ENCODE measurements around the gene HLA-DQB1. TPM values are rescaled to one million over a fixed set of nuclear protein-coding genes. Genes with fewer than 3 reads are reported as not detected.

HLA-DQB1 gene
- total and polyA plus RNA-seq, 2 of the 13 experiments (the other 11 are each of a cell fraction or from before 2014, with no cell fraction given), result not detected

DNA sequence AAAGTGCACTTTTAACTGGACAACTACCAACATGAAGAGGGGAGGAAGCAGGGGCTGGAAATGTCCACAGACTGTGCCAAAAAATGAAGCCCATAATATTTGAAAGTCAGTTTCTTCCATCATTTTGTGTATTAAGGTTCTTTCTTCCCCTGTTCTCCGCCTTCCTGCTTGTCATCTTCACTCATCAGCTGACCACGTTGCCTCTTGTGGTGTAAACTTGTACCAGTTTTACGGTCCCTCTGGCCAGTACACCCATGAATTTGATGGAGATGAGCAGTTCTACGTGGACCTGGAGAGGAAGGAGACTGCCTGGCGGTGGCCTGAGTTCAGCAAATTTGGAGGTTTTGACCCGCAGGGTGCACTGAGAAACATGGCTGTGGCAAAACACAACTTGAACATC is 25.3 kb downstream of the HLA-DQB1 start (continued):
- TF ChIP-seq FOXA1 (IDR thresholded peaks at IDR 0.05) (no peak), FOXA1 (CRISPR knock-in tag; IDR thresholded peaks at IDR 0.05) (no peak), ETV6 (CRISPR knock-in tag; conservative IDR thresholded peaks at IDR 0.05) (no peak)

GRCh38 chr6:32639440-32640394 is 26.7 kb downstream of the HLA-DQB1 start:
- no peak overlapping the region for H2AFZ ChIP-seq (ENCODE audit: low read length)
- H3K4me3 ChIP-seq (replicated peaks in 1 of 3; ENCODE audit: insufficient read depth in 1 of 3, low read depth in 2 of 3, low read length in 3 of 3), result no peak overlapping the region
- WGBS (ENCODE audit: low lambda C conversion rate), result 2% methylated on average over 8 of the region's 8 CpGs
- no peak for DNase-seq (ENCODE audit: low spot score)
- H3K36me3 ChIP-seq (replicated peaks in 1 of 2; ENCODE audit: control insufficient read depth in 1 of 2, insufficient read depth in 2 of 2, low read length in 2 of 2), result no peaks in the 10 kb centered on the region
- POLR2A ChIA-PET, result no interaction called here
- no peak for FAIRE-seq
- CTCF ChIA-PET (ENCODE audit: low intra/inter-chr PET ratio, low total read pairs), result no interaction called here
- in situ Hi-C loops (cut with HindIII; ENCODE audit: extremely low pct_ligation_motif_present, low pct_unique_long_range_greater_than_20kb) (no loop called here), intact Hi-C loops (cut with micrococcal nuclease; ENCODE audit: unreplicated experiment) (no loop called here)
- no peak overlapping the region for H3K27ac ChIP-seq (ENCODE audit: extremely low read length, insufficient read depth, low read length)
- peaks cover 2 to 9% of the 10 kb centered on the region in 2 experiments; a peak in 3 of 5 replicates for H3K27me3 ChIP-seq (ENCODE audit: control insufficient read depth in 1 of 2, insufficient read depth in 2 of 2, low read length in 2 of 2)
- H3K9me3 ChIP-seq (ENCODE audit: low read length), result no peaks in the 10 kb centered on the region
- no TSS peak for BruUV-seq (replicated peaks)
- no peak overlapping the region for H3K9ac ChIP-seq (ENCODE audit: insufficient read depth, low read depth, low read length)
- no peaks in the 10 kb centered on the region for H3K4me1 ChIP-seq (ENCODE audit: insufficient read depth, low read length)
- no peak overlapping the region for H3K4me2 ChIP-seq (ENCODE audit: low read depth, low read length)
- no peaks in the 10 kb centered on the region for H4K20me1 ChIP-seq (ENCODE audit: insufficient read depth, low read length)
- no peak for ATAC-seq
- no peaks in the 10 kb centered on the region for H3K79me2 ChIP-seq (ENCODE audit: insufficient read depth, low read length)
- TF ChIP-seq ZNF577 (CRISPR knock-in tag; IDR thresholded peaks at IDR 0.05; ENCODE audit: borderline replicate concordance, low read depth), result no peak
- no peak for TF ChIP-seq BCLAF1 (IDR thresholded peaks at IDR 0.05)
- TF ChIP-seq GABPA (IDR thresholded peaks at IDR 0.05; ENCODE audit: low read depth, low read length), result no peak
- no peak for TF ChIP-seq GABPA (CRISPR knock-in tag; IDR thresholded peaks at IDR 0.05; ENCODE audit: low read depth)
- TF ChIP-seq BHLHE40 (IDR thresholded peaks at IDR 0.05; ENCODE audit: low read length), result no peak
- no peak for TF ChIP-seq RARG (CRISPR knock-in tag; IDR thresholded peaks at IDR 0.05; ENCODE audit: low read depth)
- no peak for TF ChIP-seq ZNF276 (CRISPR knock-in tag; IDR thresholded peaks at IDR 0.05; ENCODE audit: low read depth)
- no peak for TF ChIP-seq ZNF660 (CRISPR knock-in tag; IDR thresholded peaks at IDR 0.05; ENCODE audit: borderline replicate concordance, low read depth)
- no peak for TF ChIP-seq ELF3 (CRISPR knock-in tag; IDR thresholded peaks at IDR 0.05)
- no peak for TF ChIP-seq DMTF1 (CRISPR knock-in tag; IDR thresholded peaks at IDR 0.05)
- TF ChIP-seq ZNF138 (CRISPR knock-in tag; IDR thresholded peaks at IDR 0.05; ENCODE audit: low read depth), result no peak
- TF ChIP-seq SATB2 (CRISPR knock-in tag; IDR thresholded peaks at IDR 0.05), result no peak

All from HepG2 (cell line).